Coronary artery (tissue), 2 donors: ENCODE data around the gene VIPR1.

Source experiments
- DNase-seq: peaks from one replicate; pipeline ENCODE4 v3.0.0-alpha.2; 2017; ENCODE audit warnings: low spot score
- H3K27ac ChIP-seq, 2 donors: fragments of 200-600 bp; sonication (generic); one replicate each; pipeline ENCODE4 v1.5.1; 2016 to 2019
- H3K4me3 ChIP-seq: fragments of 200-600 bp; sonication (generic); 2 replicates; pipeline ENCODE4 v1.5.1; 2016; ENCODE audit warnings: mild to moderate bottlenecking, moderate library complexity
- CTCF ChIP-seq: fragments of 200-600 bp; sonication (generic); IDR thresholded peaks from one replicate; pipeline ENCODE4 v1.5.1; 2019; ENCODE audit warnings: antibody characterized with exemption

Gene VIPR1

DNA sequence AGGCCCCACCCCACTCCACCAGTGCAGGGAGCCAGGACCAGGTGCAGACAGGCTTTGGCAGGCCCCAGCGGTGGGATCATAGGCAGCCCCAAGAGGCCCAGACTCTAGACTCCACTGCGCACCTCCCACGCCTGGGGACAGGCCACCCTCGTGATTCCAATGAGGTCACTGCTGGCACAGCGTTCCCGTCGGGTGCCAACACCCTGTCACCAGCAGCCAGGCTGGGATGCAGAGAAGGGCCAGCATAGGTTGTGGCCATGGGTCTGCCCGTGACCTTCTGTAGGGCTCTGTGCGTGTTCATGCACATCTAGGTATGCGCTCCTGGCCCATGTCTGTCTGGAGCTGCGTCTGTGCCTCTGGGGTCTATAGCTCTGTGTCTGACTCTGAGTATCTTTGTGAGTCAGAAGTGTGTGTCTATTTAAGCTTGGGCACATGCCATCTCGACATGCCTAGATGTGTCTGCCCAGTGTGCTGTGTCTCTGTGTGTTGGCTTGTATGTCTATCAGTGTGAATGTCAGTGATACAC lies 13.0 kb downstream of the VIPR1 start:
- peak overlapping the region; percentile 83 to 89 for H3K27ac ChIP-seq
- DNase-seq, result peak; percentile 89
- no peak overlapping the region for H3K4me3 ChIP-seq
- TF ChIP-seq CTCF, result no peak

- Histone ChIP-seq H3K4me3 (no peak overlapping the region), H3K27ac (peak overlapping the region; percentile 83 to 89)
- TF ChIP-seq CTCF, result no peak
- no peak for DNase-seq
Observed at GRCh38 chr3:42515976-42516375, 13.5 kb downstream of the VIPR1 start.

DNA sequence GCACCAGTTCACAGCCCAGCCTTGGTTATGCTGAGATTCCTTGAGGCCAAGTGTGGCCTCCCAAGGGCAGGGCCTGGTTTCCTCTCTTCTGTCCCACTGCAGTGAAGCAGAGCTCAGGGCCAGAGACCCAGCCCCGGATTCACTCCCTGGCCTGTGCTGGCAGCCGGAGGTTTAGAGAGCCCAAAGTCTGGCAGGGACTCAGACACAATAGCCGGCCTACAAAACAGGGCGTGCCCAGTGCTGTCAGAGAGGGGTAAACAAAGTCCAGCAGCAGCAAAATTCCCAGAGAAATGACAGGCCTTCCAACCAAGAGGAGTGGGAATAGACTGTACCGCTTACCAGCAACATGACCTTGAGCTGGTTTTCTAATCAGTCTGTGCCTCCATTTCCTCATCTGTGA lies 14.0 kb downstream of the VIPR1 start:
- DNase-seq, result no peak
- no peak overlapping the region for H3K4me3 ChIP-seq
- no peak for TF ChIP-seq CTCF
- H3K27ac ChIP-seq, result peak overlapping the region; percentile 83 to 89

DNA sequence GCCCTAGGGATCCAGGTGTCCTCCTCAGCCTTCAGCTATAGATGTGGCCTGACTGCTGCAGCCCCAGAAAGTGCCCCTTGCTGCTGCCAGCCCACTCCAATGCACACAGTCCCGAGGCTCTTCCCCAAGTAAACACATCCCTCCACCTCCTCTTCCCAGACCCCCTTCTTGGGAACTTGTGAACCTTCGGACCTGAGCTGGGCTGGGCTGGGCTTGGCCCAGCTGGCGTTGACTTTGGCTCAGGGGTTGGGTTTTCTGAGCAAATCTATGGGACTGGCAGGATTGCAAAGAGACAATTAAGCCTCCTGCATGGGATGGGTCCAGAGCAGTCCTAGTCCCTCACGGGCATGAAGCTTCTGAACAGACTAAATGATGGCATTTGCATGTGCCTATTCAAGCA lies 14.7 kb downstream of the VIPR1 start:
- DNase-seq, result no peak
- Histone ChIP-seq H3K4me3 (no peak overlapping the region), H3K27ac (peak overlapping the region; percentile 83 to 89)
- TF ChIP-seq CTCF, result no peak

DNA sequence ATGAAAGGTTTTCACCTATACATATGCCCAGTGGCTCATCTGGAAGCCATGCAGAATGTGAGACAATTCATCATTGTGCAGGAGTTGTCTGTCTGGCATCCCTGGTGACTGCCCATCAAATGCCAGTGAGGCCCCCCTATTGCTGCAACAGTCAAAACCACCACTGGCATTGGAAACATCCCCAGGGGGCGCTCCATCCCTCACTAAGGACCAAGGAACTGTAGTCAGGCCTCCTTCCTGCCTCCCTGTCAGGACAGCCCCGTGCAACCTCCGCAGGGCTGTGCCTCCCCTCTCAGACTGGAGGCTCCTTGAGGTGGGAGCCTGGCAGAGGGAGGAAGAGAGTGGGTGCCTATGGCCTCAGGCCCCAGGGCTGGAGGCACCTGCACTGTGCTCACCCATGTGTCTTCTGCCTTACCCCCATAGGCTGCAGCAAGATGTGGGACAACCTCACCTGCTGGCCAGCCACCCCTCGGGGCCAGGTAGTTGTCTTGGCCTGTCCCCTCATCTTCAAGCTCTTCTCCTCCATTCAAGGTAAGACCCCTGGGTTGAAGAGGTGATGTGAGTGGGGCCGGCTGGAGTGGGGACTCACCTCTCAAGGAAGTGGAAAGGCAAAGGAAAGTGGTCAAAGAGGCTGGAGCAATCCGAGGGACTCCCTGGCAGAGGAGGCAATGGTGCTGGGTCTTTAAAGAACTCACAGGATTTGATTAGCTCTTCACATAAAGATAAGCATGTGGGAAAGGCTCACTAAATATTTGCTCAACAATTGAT lies 16.5 kb downstream of the VIPR1 start:
- TF ChIP-seq CTCF, result no peak
- Histone ChIP-seq H3K4me3 (no peak overlapping the region), H3K27ac (no peak overlapping the region)
- no peak for DNase-seq

GRCh38 chr3:42519568-42519962 lies 17.1 kb downstream of the VIPR1 start:
- no peak overlapping the region for H3K27ac ChIP-seq
- H3K4me3 ChIP-seq, result no peak overlapping the region
- no peak for TF ChIP-seq CTCF
- DNase-seq, result no peak

DNA sequence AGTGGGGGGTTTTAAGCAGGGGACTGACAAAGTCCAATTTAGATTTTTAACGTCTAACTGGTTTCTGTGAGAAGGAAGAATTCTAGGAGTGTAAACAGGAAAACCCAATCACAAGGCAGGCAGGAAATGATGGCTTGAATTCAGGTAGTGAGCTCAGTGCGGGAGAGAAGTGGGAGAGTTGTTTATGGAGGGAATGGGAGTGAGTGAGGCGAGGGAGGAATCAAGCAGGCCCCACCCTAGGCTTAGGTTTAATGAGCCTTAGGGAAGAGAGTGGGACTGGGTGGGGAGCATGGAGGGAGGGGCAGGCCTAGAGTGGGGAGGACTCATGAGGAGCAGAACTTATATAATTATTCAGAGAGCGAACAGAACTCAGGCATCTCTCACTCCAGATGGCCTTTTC lies 17.9 kb downstream of the VIPR1 start:
- no peak for TF ChIP-seq CTCF
- Histone ChIP-seq H3K4me3 (no peak overlapping the region), H3K27ac (no peak overlapping the region)
- DNase-seq, result no peak
